OCI-LY1 (cell line): Measurements from ENCODE around the gene FADS2.

Experiments used
- EZH2 ChIP-seq: fragments of 200-600 bp; sonication (generic), shearing (Covaris generic); IDR thresholded peaks from 2 replicates; pipeline ENCODE4 v1.8.0; 2017; ENCODE audit warnings: borderline replicate concordance, mixed run types, mild to moderate bottlenecking, antibody characterized with exemption, low read length, moderate library complexity, mixed read lengths
- TF ChIP-seq, protein P1 (sequence below): fragments of 200-600 bp; sonication (generic), shearing (Covaris generic); IDR thresholded peaks from 2 replicates; pipeline ENCODE4 v1.5.1; 2017; ENCODE audit warnings: mild to moderate bottlenecking, antibody characterized with exemption, low read length, moderate library complexity, mixed read lengths

DNA sequence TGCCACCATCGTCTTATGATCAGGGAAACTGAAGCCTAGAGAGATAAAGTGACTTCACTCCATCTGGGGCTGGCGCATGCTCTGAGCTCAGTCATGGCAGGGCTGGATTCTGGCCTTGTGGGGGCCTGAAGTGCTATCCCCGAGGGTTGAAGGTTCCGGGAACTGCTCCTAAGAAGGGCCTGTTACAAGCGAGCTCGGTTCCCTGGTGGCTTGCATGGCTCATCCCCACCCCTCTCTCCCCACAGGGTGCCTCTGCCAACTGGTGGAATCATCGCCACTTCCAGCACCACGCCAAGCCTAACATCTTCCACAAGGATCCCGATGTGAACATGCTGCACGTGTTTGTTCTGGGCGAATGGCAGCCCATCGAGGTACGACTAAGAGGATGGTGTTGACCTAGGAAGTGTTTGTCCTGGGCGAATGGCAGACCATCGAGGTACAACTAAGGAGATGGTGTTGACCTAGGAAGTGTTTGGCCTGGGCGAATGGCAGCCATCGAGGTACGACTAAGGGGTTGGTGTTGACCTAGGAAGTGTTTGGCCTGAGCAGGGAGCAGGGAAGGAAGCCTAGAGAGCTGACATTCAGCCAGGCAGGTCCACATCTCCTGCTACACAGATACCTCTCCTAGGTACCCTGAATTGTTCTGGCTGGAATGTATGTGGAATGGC lies 19.9 kb downstream of the FADS2 start:
- TF ChIP-seq, protein P1, sequence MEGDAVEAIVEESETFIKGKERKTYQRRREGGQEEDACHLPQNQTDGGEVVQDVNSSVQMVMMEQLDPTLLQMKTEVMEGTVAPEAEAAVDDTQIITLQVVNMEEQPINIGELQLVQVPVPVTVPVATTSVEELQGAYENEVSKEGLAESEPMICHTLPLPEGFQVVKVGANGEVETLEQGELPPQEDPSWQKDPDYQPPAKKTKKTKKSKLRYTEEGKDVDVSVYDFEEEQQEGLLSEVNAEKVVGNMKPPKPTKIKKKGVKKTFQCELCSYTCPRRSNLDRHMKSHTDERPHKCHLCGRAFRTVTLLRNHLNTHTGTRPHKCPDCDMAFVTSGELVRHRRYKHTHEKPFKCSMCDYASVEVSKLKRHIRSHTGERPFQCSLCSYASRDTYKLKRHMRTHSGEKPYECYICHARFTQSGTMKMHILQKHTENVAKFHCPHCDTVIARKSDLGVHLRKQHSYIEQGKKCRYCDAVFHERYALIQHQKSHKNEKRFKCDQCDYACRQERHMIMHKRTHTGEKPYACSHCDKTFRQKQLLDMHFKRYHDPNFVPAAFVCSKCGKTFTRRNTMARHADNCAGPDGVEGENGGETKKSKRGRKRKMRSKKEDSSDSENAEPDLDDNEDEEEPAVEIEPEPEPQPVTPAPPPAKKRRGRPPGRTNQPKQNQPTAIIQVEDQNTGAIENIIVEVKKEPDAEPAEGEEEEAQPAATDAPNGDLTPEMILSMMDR = no peak
- TF ChIP-seq EZH2 = no peak
